Germinal center (tissue), 1 donor: ENCODE data around the gene HAGH.

Source experiments
- DNase-seq: peaks from one replicate; pipeline ENCODE4 v3.0.0; 2012; ENCODE audit warnings: mixed read lengths, low spot score

The HAGH gene

GRCh38 chr16:1786242-1787055, 40.2 kb downstream of the HAGH start:
- DNase-seq: no peak

- no peak for DNase-seq
These were observed 40.8 kb downstream of the HAGH start for GRCh38 chr16:1785846-1786170.

GRCh38 chr16:1784977-1785845, 41.4 kb downstream of the HAGH start:
- no peak for DNase-seq

- DNase-seq: peak; percentile 99
These were observed 44.0 kb downstream of the HAGH start, which contains the start of the genes NUBP2 and SPSB3 for GRCh38 chr16:1782408-1783264. Gene NUBP2, plus strand, starts transcription at chr16:1782960. Its CDS starts 61 bp downstream, at chr16:1783021. Gene SPSB3, minus strand, starts transcription at chr16:1782571. Its CDS starts 1,088 bp downstream, at chr16:1781483.

GRCh38 chr16:1781758-1782407, 44.7 kb downstream of the HAGH start:
- DNase-seq: peak; percentile 50

- DNase-seq: no peak
These were observed 45.4 kb downstream of the HAGH start for GRCh38 chr16:1781254-1781653.

- DNase-seq: no peak
These were observed 46.0 kb downstream of the HAGH start for GRCh38 chr16:1780677-1781072.

- DNase-seq: no peak
These were observed 46.6 kb downstream of the HAGH start for GRCh38 chr16:1779741-1780676.

GRCh38 chr16:1779234-1779701, 47.4 kb downstream of the HAGH start:
- DNase-seq: no peak

GRCh38 chr16:1778200-1779179, 48.1 kb downstream of the HAGH start:
- DNase-seq: no peak

- no peak for DNase-seq
These were observed 49.0 kb downstream of the HAGH start for GRCh38 chr16:1777375-1778199.

- no peak for DNase-seq
These were observed 49.6 kb downstream of the HAGH start for GRCh38 chr16:1776991-1777374.

- DNase-seq: no peak
These were observed 50.0 kb downstream of the HAGH start for GRCh38 chr16:1776672-1776955.

- no peak for DNase-seq
These were observed 50.6 kb downstream of the HAGH start for GRCh38 chr16:1775846-1776671.

GRCh38 chr16:1775006-1775845, 51.4 kb downstream of the HAGH start:
- no peak for DNase-seq

- no peak for DNase-seq
These were observed 52.2 kb downstream of the HAGH start for GRCh38 chr16:1774448-1774780.
